GM12892 (cell line): ENCODE measurements around the gene GSTO2.

Experiments used
- POLR2A ChIP-seq: IDR thresholded peaks from 2 replicates; pipeline ENCODE4 v1.6.1; 2011; ENCODE audit warnings: low read depth, low read length, control low read depth
- POLR2AphosphoS5 ChIP-seq: IDR thresholded peaks from 2 replicates; pipeline ENCODE4 v1.6.1; 2011; ENCODE audit warnings: low read depth, low read length, control low read depth

- TF ChIP-seq POLR2AphosphoS5, result no peak
- no peak for TF ChIP-seq POLR2A
Observed at GRCh38 chr10:104322416-104322782, 53.4 kb downstream of the GSTO2 start.
